HepG2 (cell line): ENCODE data around the gene TACC3. TPM values are rescaled to one million over a fixed set of nuclear protein-coding genes. Genes with fewer than 3 reads are reported as not detected.

ENCODE experiments used
- AKAP8 ChIP-seq: sonication (generic); formaldehyde crosslinking; IDR thresholded peaks from 2 replicates; pipeline ENCODE4 v1.5.1; 2020; ENCODE audit warnings: mild to moderate bottlenecking, missing genetic modification reagents
- BHLHE40 ChIP-seq: IDR thresholded peaks from 2 replicates; pipeline ENCODE4 v1.6.1; 2011; ENCODE audit warnings: low read length, improper control_type of control experiment
- HDAC2 ChIP-seq: sonication (generic); formaldehyde crosslinking; IDR thresholded peaks from 2 replicates; pipeline ENCODE4 v1.4.0; 2020; ENCODE audit warnings: missing genetic modification reagents
- JUNB ChIP-seq: sonication (generic); formaldehyde crosslinking; IDR thresholded peaks from 2 replicates; pipeline ENCODE4 v1.8.0; 2022; ENCODE audit warnings: missing genetic modification reagents, mild to moderate bottlenecking, borderline replicate concordance
- NR2F6 ChIP-seq, 2 experiments: IDR thresholded peaks; 2 replicates each; pipeline ENCODE4 v1.6.1; 2016; ENCODE audit warnings: antibody characterized with exemption in 1 of 2, mild to moderate bottlenecking in 1 of 2
- POGZ ChIP-seq: sonication (generic); formaldehyde crosslinking; IDR thresholded peaks from 2 replicates; pipeline ENCODE4 v1.4.0; 2020; ENCODE audit warnings: mild to moderate bottlenecking, missing genetic modification reagents
- POLR2AphosphoS5 ChIP-seq: IDR thresholded peaks from 2 replicates; pipeline ENCODE4 v1.6.1; 2012; ENCODE audit warnings: low read depth, low read length
- RAD51 ChIP-seq: fragments of 450-650 bp; IDR thresholded peaks from 2 replicates; pipeline ENCODE4 v1.6.1; 2016; ENCODE audit warnings: borderline replicate concordance
- REL ChIP-seq: sonication (generic); formaldehyde crosslinking; conservative IDR thresholded peaks from 2 replicates; pipeline ENCODE4 v1.8.0; 2022; ENCODE audit warnings: mild to moderate bottlenecking, missing genetic modification reagents, moderate library complexity
- SP5 ChIP-seq: IDR thresholded peaks from 2 replicates; pipeline ENCODE4 v1.6.1; 2016; ENCODE audit warnings: low read depth, borderline replicate concordance
- ZC3H13 ChIP-seq: sonication (generic); formaldehyde crosslinking; IDR thresholded peaks from 2 replicates; pipeline ENCODE4 v1.8.1; 2023; ENCODE audit warnings: mild to moderate bottlenecking, missing genetic modification reagents, moderate library complexity
- ZFP41 ChIP-seq: sonication (generic); formaldehyde crosslinking; IDR thresholded peaks from 2 replicates; pipeline ENCODE4 v1.4.0; 2020; ENCODE audit warnings: mild to moderate bottlenecking, missing genetic modification reagents, borderline replicate concordance
- ZNF207 ChIP-seq: fragments of 450-650 bp; IDR thresholded peaks from 2 replicates; pipeline ENCODE4 v1.6.1; 2016; ENCODE audit warnings: antibody characterized with exemption, borderline replicate concordance
- ZNF263 ChIP-seq: sonication (generic); formaldehyde crosslinking; IDR thresholded peaks from 2 replicates; pipeline ENCODE4 v1.4.0; 2020; ENCODE audit warnings: missing genetic modification reagents
- ZNF598 ChIP-seq: sonication (generic); formaldehyde crosslinking; IDR thresholded peaks from 2 replicates; pipeline ENCODE4 v1.5.1; 2020; ENCODE audit warnings: mild to moderate bottlenecking, missing genetic modification reagents, borderline replicate concordance
- ZNF619 ChIP-seq: sonication (generic); formaldehyde crosslinking; IDR thresholded peaks from 2 replicates; pipeline ENCODE4 v1.4.0; 2020; ENCODE audit warnings: mild to moderate bottlenecking, missing genetic modification reagents
- ZNF772 ChIP-seq: sonication (generic); formaldehyde crosslinking; IDR thresholded peaks from 2 replicates; pipeline ENCODE4 v1.5.0; 2020; ENCODE audit warnings: mild to moderate bottlenecking, missing genetic modification reagents
- polyA plus RNA-seq, 8 experiments: library from polyadenylated mRNA; depleted of rRNA in 3 of 8; stranded (reverse) in 7 of 8; unstranded in 1 of 8; fragments of >200 nt; fragmentation: Illumina TruSeq in 4 of 8; extraction: Trizol in 4 of 8; gene quantifications; 2 replicates each; pipeline versions ENCODE4 v1.2.1 to v1.2.3, GENCODE V29; 2011 to 2016; ENCODE audit warnings: low read depth in 4 of 8, missing spikeins in 1 of 8, mixed read lengths in 1 of 8; ENCODE audit not compliant: insufficient read depth in 1 of 8
- total RNA-seq, 5 experiments: library from RNA; depleted of rRNA; stranded (reverse); fragments of >200 nt; fragmentation: Illumina TruSeq; extraction: Trizol; gene quantifications; 2 replicates each; pipeline ENCODE4 v1.2.3, GENCODE V29; 2016; ENCODE audit warnings: low read depth in 1 of 5
- TF ChIP-seq, protein P1 (sequence below), 2 experiments: fragments of 450-650 bp in 1 of 2; sonication (generic) in 1 of 2; formaldehyde crosslinking in 1 of 2; IDR thresholded peaks; 2 replicates each; pipeline versions ENCODE4 v1.6.1 to v1.8.0; 2016 to 2022; ENCODE audit warnings: antibody characterized with exemption in 1 of 2, mild to moderate bottlenecking in 1 of 2, missing genetic modification reagents in 1 of 2
- TF ChIP-seq, protein P2 (sequence below): sonication (generic); formaldehyde crosslinking; IDR thresholded peaks from 2 replicates; pipeline ENCODE4 v1.4.0; 2020; ENCODE audit warnings: mild to moderate bottlenecking, low read depth, missing genetic modification reagents

The TACC3 gene
- total and polyA plus RNA-seq, 2 of the 13 experiments (the other 11 are each of a cell fraction or from before 2014, with no cell fraction given) = 20.3 to 21.2 TPM

DNA sequence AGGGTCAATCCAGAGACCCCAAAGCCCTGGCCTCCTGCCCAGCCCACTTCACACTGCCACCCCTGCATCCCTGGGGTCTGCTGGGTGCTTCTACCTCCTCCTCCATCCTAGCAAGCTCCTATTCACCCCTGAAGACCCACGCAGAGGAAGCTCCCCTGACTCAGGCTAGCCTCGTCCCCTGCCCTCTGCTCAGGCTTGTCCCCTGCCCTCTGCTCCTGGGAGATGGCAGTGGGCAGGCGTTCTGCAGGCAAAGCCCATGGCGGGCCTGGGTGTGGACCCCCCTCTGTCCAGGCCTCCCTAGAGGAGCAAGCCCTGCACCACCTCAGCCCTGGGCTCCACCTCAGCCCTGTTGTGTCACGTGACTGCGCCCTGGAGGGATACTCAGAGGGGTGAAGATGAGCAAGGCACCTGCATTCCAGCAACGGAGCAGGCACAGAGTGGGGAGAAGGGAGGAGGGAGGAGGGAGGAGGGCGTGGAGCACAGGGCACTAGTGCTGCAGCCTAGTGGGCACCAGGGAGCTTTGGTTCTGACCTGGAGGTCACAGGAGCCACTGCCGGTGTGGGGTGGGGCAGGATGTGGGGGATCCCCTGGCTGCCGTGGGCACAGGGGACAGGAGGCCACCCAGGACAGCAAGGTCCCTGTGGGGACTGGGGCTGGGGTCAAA lies 44.2 kb downstream of the TACC3 start (continued):
- TF ChIP-seq, protein P1, sequence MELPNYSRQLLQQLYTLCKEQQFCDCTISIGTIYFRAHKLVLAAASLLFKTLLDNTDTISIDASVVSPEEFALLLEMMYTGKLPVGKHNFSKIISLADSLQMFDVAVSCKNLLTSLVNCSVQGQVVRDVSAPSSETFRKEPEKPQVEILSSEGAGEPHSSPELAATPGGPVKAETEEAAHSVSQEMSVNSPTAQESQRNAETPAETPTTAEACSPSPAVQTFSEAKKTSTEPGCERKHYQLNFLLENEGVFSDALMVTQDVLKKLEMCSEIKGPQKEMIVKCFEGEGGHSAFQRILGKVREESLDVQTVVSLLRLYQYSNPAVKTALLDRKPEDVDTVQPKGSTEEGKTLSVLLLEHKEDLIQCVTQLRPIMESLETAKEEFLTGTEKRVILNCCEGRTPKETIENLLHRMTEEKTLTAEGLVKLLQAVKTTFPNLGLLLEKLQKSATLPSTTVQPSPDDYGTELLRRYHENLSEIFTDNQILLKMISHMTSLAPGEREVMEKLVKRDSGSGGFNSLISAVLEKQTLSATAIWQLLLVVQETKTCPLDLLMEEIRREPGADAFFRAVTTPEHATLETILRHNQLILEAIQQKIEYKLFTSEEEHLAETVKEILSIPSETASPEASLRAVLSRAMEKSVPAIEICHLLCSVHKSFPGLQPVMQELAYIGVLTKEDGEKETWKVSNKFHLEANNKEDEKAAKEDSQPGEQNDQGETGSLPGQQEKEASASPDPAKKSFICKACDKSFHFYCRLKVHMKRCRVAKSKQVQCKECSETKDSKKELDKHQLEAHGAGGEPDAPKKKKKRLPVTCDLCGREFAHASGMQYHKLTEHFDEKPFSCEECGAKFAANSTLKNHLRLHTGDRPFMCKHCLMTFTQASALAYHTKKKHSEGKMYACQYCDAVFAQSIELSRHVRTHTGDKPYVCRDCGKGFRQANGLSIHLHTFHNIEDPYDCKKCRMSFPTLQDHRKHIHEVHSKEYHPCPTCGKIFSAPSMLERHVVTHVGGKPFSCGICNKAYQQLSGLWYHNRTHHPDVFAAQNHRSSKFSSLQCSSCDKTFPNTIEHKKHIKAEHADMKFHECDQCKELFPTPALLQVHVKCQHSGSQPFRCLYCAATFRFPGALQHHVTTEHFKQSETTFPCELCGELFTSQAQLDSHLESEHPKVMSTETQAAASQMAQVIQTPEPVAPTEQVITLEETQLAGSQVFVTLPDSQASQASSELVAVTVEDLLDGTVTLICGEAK (IDR thresholded peaks at IDR 0.05) = no peak
- TF ChIP-seq, protein P1 (CRISPR knock-in tag; IDR thresholded peaks at IDR 0.05) = peak; percentile 1; the same call in 1 of the 2 replicates
- TF ChIP-seq, protein P2, sequence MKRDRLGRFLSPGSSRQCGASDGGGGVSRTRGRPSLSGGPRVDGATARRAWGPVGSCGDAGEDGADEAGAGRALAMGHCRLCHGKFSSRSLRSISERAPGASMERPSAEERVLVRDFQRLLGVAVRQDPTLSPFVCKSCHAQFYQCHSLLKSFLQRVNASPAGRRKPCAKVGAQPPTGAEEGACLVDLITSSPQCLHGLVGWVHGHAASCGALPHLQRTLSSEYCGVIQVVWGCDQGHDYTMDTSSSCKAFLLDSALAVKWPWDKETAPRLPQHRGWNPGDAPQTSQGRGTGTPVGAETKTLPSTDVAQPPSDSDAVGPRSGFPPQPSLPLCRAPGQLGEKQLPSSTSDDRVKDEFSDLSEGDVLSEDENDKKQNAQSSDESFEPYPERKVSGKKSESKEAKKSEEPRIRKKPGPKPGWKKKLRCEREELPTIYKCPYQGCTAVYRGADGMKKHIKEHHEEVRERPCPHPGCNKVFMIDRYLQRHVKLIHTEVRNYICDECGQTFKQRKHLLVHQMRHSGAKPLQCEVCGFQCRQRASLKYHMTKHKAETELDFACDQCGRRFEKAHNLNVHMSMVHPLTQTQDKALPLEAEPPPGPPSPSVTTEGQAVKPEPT = no peak
- TF ChIP-seq ZNF263 (CRISPR knock-in tag) = peak; percentile 99
- 0 out of 2 replicates have a peak, but pooled peaks have one; percentile 35 for TF ChIP-seq POLR2AphosphoS5
- TF ChIP-seq POGZ = no peak
- peak; percentile 93 for TF ChIP-seq RAD51
- TF ChIP-seq HDAC2 (CRISPR knock-in tag) = peak; percentile 33; the same call in 1 of the 2 replicates
- TF ChIP-seq JUNB = no peak; the same call in 1 of the 2 replicates
- TF ChIP-seq AKAP8 = peak; percentile 85; the same call in 1 of the 2 replicates
- 0 out of 2 replicates have a peak, but pooled peaks have one; percentile 39 for TF ChIP-seq REL (CRISPR knock-in tag)
- TF ChIP-seq ZFP41 (CRISPR knock-in tag) = no peak
- 0 out of 2 replicates have a peak, but pooled peaks have one; percentile 34 for TF ChIP-seq ZNF598 (CRISPR knock-in tag)
- TF ChIP-seq SP5 (CRISPR knock-in tag) = peak; percentile 41
- peak; percentile 73; the same call in 1 of the 2 replicates for TF ChIP-seq ZC3H13 (CRISPR knock-in tag)
- TF ChIP-seq BHLHE40 = peak; percentile 20; the same call in 1 of the 2 replicates
- TF ChIP-seq ZNF619 (CRISPR knock-in tag) = 0 out of 2 replicates have a peak, but pooled peaks have one; percentile 5
- no peak for TF ChIP-seq NR2F6 (IDR thresholded peaks at IDR 0.05)
- peak; percentile 57; the same call in 1 of the 2 replicates for TF ChIP-seq NR2F6 (CRISPR knock-in tag; IDR thresholded peaks at IDR 0.05)
- TF ChIP-seq ZNF772 = no peak
- TF ChIP-seq ZNF207 = peak; percentile 93; the same call in 1 of the 2 replicates
